ENCODE data around the gene MAST1.
"Not testable (repeated sequence)": the region's sequence is repeated elsewhere in the genome, so short reads cannot be mapped to it uniquely, and the experiment has no call there.

MAST1 gene

GRCh38 chr19:12912571-12912970 lies 74.3 kb downstream of the MAST1 start:
- DNase-seq: no peak

GRCh38 chr19:12913011-12913561 lies 74.8 kb downstream of the MAST1 start:
- DNase-seq: no peak

- no peak for DNase-seq
These were observed 75.8 kb downstream of the MAST1 start for GRCh38 chr19:12913851-12914690.

- not testable (repeated sequence) for DNase-seq
These were observed 77.5 kb downstream of the MAST1 start for GRCh38 chr19:12915860-12916259.

GRCh38 chr19:12918253-12918652 lies 79.9 kb downstream of the MAST1 start:
- no peak for DNase-seq

- DNase-seq: no peak
These were observed 82.7 kb downstream of the MAST1 start for GRCh38 chr19:12921047-12921446.

- DNase-seq: no peak
These were observed 84.6 kb downstream of the MAST1 start for GRCh38 chr19:12922959-12923358.

Measured in kidney glomerular epithelial cell (primary cell).